GM21390 (cell line): Measurements from ENCODE around the gene NR5A1.

Experiments
- ATAC-seq: cut with Tn5 transposase; IDR thresholded peaks from one replicate; pipeline ENCODE4 v1.9.1; 2021; ENCODE audit not compliant: unreplicated experiment

The NR5A1 gene

GRCh38 chr9:124467410-124468060, 39.7 kb downstream of the NR5A1 start:
- ATAC-seq: no peak

- no peak for ATAC-seq
These were observed 41.5 kb downstream of the NR5A1 start for GRCh38 chr9:124465736-124466135.

DNA sequence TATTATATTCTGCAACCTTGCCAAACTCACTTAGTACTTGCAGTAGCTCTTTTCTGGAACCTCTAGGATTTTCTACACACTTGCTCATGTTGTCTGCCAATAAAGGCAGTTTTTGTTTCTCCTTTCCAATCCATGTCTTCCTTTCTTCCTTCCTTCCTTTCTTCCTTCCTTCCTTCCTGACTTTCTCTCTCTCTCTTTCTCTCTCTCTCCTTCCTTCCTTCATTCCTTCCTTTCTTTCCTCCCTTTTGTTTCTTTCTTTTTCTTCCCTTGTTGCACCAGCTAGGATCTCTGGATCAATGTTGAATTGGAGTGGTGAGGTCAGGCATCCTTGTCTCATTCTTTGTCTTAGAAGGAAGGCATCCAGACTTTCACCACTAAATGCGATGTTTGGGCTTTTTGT, 44.5 kb downstream of the NR5A1 start:
- no peak for ATAC-seq

GRCh38 chr9:124458441-124458840, 48.8 kb downstream of the NR5A1 start:
- ATAC-seq: no peak

- no peak for ATAC-seq
These were observed 49.2 kb downstream of the NR5A1 start for GRCh38 chr9:124457887-124458431.

GRCh38 chr9:124457079-124457886, 49.9 kb downstream of the NR5A1 start:
- no peak for ATAC-seq

- no peak for ATAC-seq
These were observed 50.7 kb downstream of the NR5A1 start for GRCh38 chr9:124456341-124457078.

GRCh38 chr9:124455820-124456219, 51.4 kb downstream of the NR5A1 start:
- no peak for ATAC-seq

DNA sequence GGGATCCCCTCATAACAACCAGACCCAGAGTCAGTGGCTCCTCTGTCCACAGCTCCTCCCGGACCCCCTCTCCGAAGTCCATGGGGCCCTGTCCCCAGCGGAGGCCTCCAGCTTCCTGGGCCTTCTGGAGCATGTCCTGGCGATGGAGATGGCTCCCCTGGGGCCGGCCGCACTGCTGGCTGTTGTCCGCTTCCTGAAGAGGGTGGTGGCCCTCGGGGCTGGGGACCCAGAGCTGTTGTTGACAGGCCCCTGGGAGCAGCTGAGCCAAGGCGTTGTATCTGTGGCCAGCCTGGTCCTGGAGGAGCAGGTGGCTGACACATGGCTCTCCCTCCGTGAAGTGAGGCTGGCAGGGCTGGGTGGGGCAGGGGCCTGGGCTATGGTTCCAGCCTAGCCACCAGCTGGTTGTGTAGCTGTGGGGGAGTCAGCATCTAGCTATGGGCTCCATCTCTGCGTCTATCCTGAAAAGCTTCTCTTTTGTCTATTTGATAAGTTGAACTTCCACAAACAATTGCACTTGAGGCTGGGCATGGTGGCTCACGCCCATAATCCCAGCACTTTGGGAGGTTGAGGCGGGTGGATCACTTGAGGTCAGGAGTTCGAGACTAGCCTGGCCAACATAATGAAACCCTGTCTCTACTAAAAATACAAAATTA, 52.3 kb downstream of the NR5A1 start:
- no peak for ATAC-seq

- ATAC-seq: no peak
These were observed 52.9 kb downstream of the NR5A1 start for GRCh38 chr9:124454296-124454695.

DNA sequence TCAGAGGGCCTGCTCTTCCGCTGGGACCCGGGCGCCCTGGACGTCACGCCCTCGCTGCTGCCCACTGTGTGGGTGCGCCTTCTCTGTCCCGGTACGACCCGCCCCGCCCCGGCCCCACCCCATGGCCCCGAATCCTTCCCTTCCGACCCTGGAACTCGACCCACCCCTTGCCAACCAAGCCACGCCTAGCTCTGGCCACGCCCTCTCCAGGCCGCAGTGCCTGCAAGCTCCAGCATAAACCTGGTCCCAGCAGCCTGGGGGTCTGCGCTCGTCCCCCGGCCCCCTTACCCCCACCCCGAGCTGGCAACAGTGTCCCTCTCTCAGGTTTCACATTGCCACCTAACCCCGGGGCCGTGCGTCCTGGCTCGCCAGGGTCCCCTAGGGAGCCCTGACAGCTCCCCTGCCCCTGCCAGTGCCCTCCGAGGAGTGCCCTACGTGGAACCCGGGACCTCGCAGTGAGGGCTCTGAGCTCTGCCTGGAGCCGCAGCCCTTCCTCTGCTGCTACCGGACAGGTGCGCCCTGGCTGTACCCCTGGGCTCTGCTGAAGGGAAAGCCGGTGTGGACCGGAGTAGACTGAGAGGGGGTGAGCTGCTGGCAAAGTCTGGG, 53.5 kb downstream of the NR5A1 start:
- ATAC-seq: no peak

- no peak for ATAC-seq
These were observed 54.2 kb downstream of the NR5A1 start for GRCh38 chr9:124452841-124453585.

DNA sequence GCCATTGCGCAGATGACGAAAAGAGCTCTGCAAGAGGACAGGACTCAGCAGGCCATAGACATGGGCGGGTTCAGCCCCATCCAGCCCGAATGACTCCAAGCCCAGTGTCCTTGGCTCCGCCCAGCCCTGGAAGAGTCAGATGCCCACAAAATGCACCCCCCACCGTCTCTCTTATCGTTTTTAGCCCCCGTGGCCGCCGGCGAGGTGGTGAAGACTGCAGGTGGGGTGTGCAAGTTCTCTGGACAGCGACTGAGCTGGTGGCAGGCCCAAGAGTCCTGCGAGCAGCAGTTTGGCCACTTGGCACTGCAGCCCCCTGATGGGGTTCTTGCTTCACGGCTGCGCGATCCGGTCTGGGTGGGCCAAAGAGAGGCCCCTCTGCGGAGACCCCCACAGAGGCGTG, 54.9 kb downstream of the NR5A1 start:
- ATAC-seq: no peak

- no peak for ATAC-seq
These were observed 56.1 kb downstream of the NR5A1 start for GRCh38 chr9:124450931-124451661.

DNA sequence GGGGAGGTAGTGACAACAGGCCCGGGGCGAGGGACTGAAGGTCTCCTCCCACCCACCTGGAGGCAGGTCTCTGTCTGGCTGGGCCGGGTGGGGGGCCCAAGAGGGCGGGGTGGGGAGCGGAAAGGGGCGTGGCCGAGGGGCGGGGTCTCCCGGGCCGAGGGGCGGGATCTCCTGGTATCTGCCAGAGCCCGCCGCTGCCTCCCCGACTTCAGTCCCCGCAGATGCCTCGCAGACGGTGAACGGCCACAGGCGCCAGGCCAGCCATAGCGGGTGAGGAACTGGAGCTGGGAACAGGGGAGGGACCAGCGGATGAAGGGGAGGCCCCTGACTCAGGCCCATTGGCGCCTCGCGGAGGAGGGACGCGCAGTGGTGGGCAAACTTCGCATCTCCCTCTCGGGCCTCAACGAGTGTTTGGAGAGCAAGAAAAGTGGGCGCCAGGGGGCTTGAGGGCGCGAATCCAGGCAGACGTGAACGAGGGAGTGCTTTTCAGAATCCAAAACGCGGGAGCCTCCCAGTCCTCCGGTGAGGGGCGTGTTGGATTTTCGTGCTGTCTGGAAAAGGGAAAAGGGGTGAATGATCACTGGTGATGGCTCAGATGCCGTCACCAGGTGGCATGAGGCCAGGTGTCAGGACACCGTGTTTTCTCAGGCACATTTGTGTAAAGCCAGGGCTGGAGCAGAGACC, 56.8 kb downstream of the NR5A1 start, which contains the start of gene ADGRD2:
Gene ADGRD2 (plus strand): TSS at position 211 of the 684 bp plus-strand sequence. CDS start 1,216 bp downstream, outside the sequence.
- ATAC-seq: no peak

- no peak for ATAC-seq
These were observed 57.6 kb downstream of the NR5A1 start for GRCh38 chr9:124449381-124450151.

DNA sequence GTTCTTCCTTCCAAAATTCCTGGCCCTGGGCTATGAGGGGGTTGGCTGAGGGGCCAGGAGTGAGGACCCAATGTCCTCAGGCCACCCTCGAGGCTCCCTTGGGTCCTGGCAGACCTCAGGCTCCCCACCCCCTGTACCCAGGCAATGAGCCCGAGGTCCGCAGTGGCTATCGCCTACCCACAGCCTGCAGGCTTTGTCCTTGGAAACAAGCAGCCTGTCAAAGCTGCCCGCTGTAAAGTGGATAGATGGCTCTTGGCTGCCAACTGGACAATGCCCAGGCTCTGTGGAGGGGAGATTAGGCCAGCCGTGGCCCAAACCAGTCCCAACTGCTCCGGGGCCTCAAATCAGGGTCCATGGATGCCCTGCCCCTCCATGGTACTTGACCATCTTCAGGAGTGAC, 59.2 kb downstream of the NR5A1 start:
- no peak for ATAC-seq

GRCh38 chr9:124447297-124447661, 59.9 kb downstream of the NR5A1 start:
- no peak for ATAC-seq
